ENCODE data around the gene SKAP1.

GRCh38 chr17:48420823-48421222 is 9.2 kb downstream of the SKAP1 start:
- no peak for TF ChIP-seq CTCF (conservative IDR thresholded peaks at IDR 0.05 in 1 of 2, IDR thresholded peaks at IDR 0.05 in 1 of 2; ENCODE audit: low read depth in 1 of 2, low read length in 2 of 2)
- TF ChIP-seq EZH2 (IDR thresholded peaks at IDR 0.05; ENCODE audit: low read length, missing control alignments) = no peak
